GM12878 (cell line): Measurements from ENCODE around the gene DCAF15. TPM values are rescaled to one million over a fixed set of nuclear protein-coding genes. Genes with fewer than 3 reads are reported as not detected.

Experiments
- ATAC-seq: fragments of 200-7000 bp; cut with Tn5 transposase; 3 replicates; pipeline ENCODE4 v1.9.1; 2020; ENCODE audit warnings: mild to moderate bottlenecking, moderate library complexity
- BruUV-seq: library from RNA; stranded (reverse); fragments of 400-500 nt; replicated peaks from 2 replicates; lab custom pipeline; 2021; lab: Mats Ljungman, UMichigan
- CTCF ChIA-PET: fragments of 300-600 bp; sonication (Branson Sonifier 250); formaldehyde crosslinking; extraction: SDS; loops from one replicate; lab custom pipeline; 2021; ENCODE audit warnings: inconsistent platforms; lab: Yijun Ruan, JAX
- POLR2A ChIA-PET: fragments of 350-600 bp; formaldehyde crosslinking; extraction: SDS; loops from one replicate; lab custom pipeline; 2021; ENCODE audit warnings: inconsistent platforms; lab: Charles Lee
- RAD21 ChIA-PET: fragments of 300-600 bp; sonication (Branson Sonifier 250); formaldehyde crosslinking; loops from one replicate; lab custom pipeline; 2023; ENCODE audit warnings: antibody characterized with exemption; ENCODE audit not compliant: unreplicated experiment; lab: Charles Lee
- SMC1A ChIA-PET: fragments of 300-600 bp; sonication (Branson Sonifier 250); formaldehyde crosslinking; loops from one replicate; lab custom pipeline; 2023; ENCODE audit not compliant: unreplicated experiment, uncharacterized antibody; lab: Charles Lee
- DNase-seq: peaks from one replicate; pipeline ENCODE4 v3.0.0-alpha.2; 2011; ENCODE audit warnings: low read depth, low spot score
- FAIRE-seq: peaks from 3 replicates; lab custom pipeline; 2011; peaks lifted over from hg19 to GRCh38; lab: Jason Lieb, UNC
- H2AFZ ChIP-seq: 2 replicates; pipeline ENCODE4 v1.6.0; 2011; ENCODE audit warnings: low read depth, low read length, control low read depth; ENCODE audit not compliant: control insufficient read depth
- H3K27ac ChIP-seq: 2 replicates; pipeline ENCODE4 v1.5.1; 2011; ENCODE audit warnings: control low read depth; ENCODE audit not compliant: control insufficient read depth, insufficient read depth
- H3K27me3 ChIP-seq, 2 experiments: replicated peaks in 1 of 2; 2 replicates each; pipeline versions ENCODE4 v1.6.0 to v1.6.1; 2011; ENCODE audit warnings: low read length in 1 of 2; ENCODE audit not compliant: control insufficient read depth in 2 of 2, insufficient read depth in 2 of 2
- H3K36me3 ChIP-seq, 2 experiments: 2 replicates each; pipeline ENCODE4 v1.5.1; 2011; ENCODE audit warnings: low read length in 1 of 2; ENCODE audit not compliant: control insufficient read depth in 2 of 2, insufficient read depth in 2 of 2
- H3K4me1 ChIP-seq: 2 replicates; pipeline ENCODE4 v1.6.1; 2011; ENCODE audit warnings: mild to moderate bottlenecking, low read length, moderate library complexity, mixed read lengths; ENCODE audit not compliant: control insufficient read depth, insufficient read depth
- H3K4me2 ChIP-seq: 2 replicates; pipeline ENCODE4 v1.6.0; 2011; ENCODE audit warnings: control low read depth; ENCODE audit not compliant: control insufficient read depth, insufficient read depth
- H3K4me3 ChIP-seq: fragments of 200-600 bp; sonication (generic); 2 replicates; pipeline ENCODE4 v1.5.1; 2016
- H3K79me2 ChIP-seq: 2 replicates; pipeline ENCODE4 v1.6.0; 2011; ENCODE audit warnings: low read length; ENCODE audit not compliant: control insufficient read depth, insufficient read depth
- H3K9ac ChIP-seq: 2 replicates; pipeline ENCODE4 v1.8.0; 2011; ENCODE audit warnings: low read length, control low read depth, mixed read lengths; ENCODE audit not compliant: control insufficient read depth, insufficient read depth
- H3K9me3 ChIP-seq: replicated peaks from 3 replicates; pipeline ENCODE4 v1.5.1; 2011; ENCODE audit warnings: mild to moderate bottlenecking, low read length; ENCODE audit not compliant: control insufficient read depth, insufficient read depth
- H4K20me1 ChIP-seq: 2 replicates; pipeline ENCODE4 v1.6.0; 2011; ENCODE audit not compliant: control insufficient read depth, insufficient read depth
- ASH2L ChIP-seq: fragments of 300-600, 200-600 bp; sonication (generic); IDR thresholded peaks from 2 replicates; pipeline ENCODE4 v1.6.1; 2017; ENCODE audit warnings: low read depth, mild to moderate bottlenecking, borderline replicate concordance
- ATF2 ChIP-seq: IDR thresholded peaks from 2 replicates; pipeline ENCODE4 v1.6.1; 2012; ENCODE audit warnings: low read length, inconsistent platforms
- CBFB ChIP-seq: IDR thresholded peaks from 2 replicates; pipeline ENCODE4 v1.6.1; 2016; ENCODE audit warnings: antibody characterized with exemption, low read depth
- E2F8 ChIP-seq: fragments of 450-650 bp; IDR thresholded peaks from 2 replicates; pipeline ENCODE4 v1.6.1; 2018; ENCODE audit warnings: mild to moderate bottlenecking, low read depth, moderate library complexity; ENCODE audit not compliant: partially characterized antibody
- ESRRA ChIP-seq: IDR thresholded peaks from 2 replicates; pipeline ENCODE4 v1.6.1; 2012; ENCODE audit warnings: mild to moderate bottlenecking, low read length, improper control_type of control experiment
- HSF1 ChIP-seq: fragments of 150-350 bp; IDR thresholded peaks from 2 replicates; pipeline ENCODE4 v1.6.1; 2014; ENCODE audit warnings: mild to moderate bottlenecking, low read depth, low read length
- IKZF1 ChIP-seq: fragments of 450-650 bp; conservative IDR thresholded peaks from 2 replicates; pipeline ENCODE4 v1.6.1; 2017; ENCODE audit warnings: antibody characterized with exemption, mild to moderate bottlenecking
- MXI1 ChIP-seq: fragments of 150-350 bp; IDR thresholded peaks from 2 replicates; pipeline ENCODE4 v1.6.1; 2011; ENCODE audit warnings: low read depth, mild to moderate bottlenecking, inconsistent platforms, low read length, improper control_type of control experiment
- NFIC ChIP-seq: IDR thresholded peaks from 2 replicates; pipeline ENCODE4 v1.6.1; 2012; ENCODE audit warnings: low read depth, mild to moderate bottlenecking, inconsistent platforms, low read length, moderate library complexity
- NR2F1 ChIP-seq: fragments of 450-650 bp; conservative IDR thresholded peaks from 2 replicates; pipeline ENCODE4 v1.6.1; 2017; ENCODE audit warnings: mild to moderate bottlenecking
- PAX5 ChIP-seq: IDR thresholded peaks from 2 replicates; pipeline ENCODE4 v1.6.1; 2011; ENCODE audit warnings: low read depth, low read length, borderline replicate concordance
- POLR2A ChIP-seq: IDR thresholded peaks from 2 replicates; pipeline ENCODE4 v1.6.1; 2011; ENCODE audit warnings: low read depth, mild to moderate bottlenecking, low read length
- SIN3A ChIP-seq: IDR thresholded peaks from 2 replicates; pipeline ENCODE4 v1.6.1; 2012; ENCODE audit warnings: low read depth, low read length, improper control_type of control experiment
- SMARCA5 ChIP-seq: fragments of 450-650 bp; IDR thresholded peaks from 2 replicates; pipeline ENCODE4 v1.6.1; 2017; ENCODE audit warnings: mild to moderate bottlenecking
- STAT1 ChIP-seq: fragments of 450-650 bp; conservative IDR thresholded peaks from 2 replicates; pipeline ENCODE4 v1.6.1; 2014; ENCODE audit warnings: antibody characterized with exemption, mild to moderate bottlenecking
- SUPT20H ChIP-seq: IDR thresholded peaks from 2 replicates; pipeline ENCODE4 v1.6.1; 2011; ENCODE audit warnings: low read depth, mild to moderate bottlenecking, low read length, moderate library complexity, borderline replicate concordance; ENCODE audit not compliant: control insufficient read depth
- WGBS: methylation state at CpG from one replicate; pipeline ENCODE4 v1.1.6; 2016; ENCODE audit warnings: low lambda C conversion rate; ENCODE audit not compliant: insufficient replicate concordance, insufficient coverage; ENCODE audit errors: missing lambda C conversion rate; 5-methylcytosine and 5-hydroxymethylcytosine counted together
- in situ Hi-C: fragments of 300-500 bp; cut with MboI; formaldehyde crosslinking; loops from 9 replicates; pipeline ENCODE4 v1.14.3; 2018; ENCODE audit warnings: mixed read lengths
- intact Hi-C: fragments of 100-400 bp; cut with micrococcal nuclease; formaldehyde crosslinking; loops from one replicate; pipeline ENCODE4 v1.14.2; 2022; ENCODE audit not compliant: unreplicated experiment
- polyA plus RNA-seq, 11 experiments: library from polyadenylated mRNA; depleted of rRNA in 4 of 11; unstranded in 6 of 11; stranded (reverse) in 5 of 11; fragments of >200 nt; fragmentation: Nextera tagmentation in 4 of 11; fragmentation: Illumina TruSeq in 1 of 11; extraction: Ambion mirVana in 4 of 11; extraction: Trizol in 1 of 11; gene quantifications; 1 replicate in 1 of 11; 2 replicates in 10 of 11; pipeline versions ENCODE4 v1.2.1 to v1.2.3, GENCODE V29; 2011 to 2016; ENCODE audit warnings: inconsistent platforms in 2 of 11, missing spikeins in 2 of 11, low read depth in 1 of 11
- total RNA-seq, 4 experiments: library from RNA; depleted of rRNA in 3 of 4; stranded (reverse); fragments of >200 nt in 3 of 4; fragmentation: Illumina TruSeq in 1 of 4; extraction: Trizol in 1 of 4; gene quantifications; 2 replicates each; pipeline versions ENCODE4 v1.2.1 to v1.2.3, GENCODE V29; 2013 to 2021

Gene DCAF15
- total and polyA plus RNA-seq, 10 of the 15 experiments (the other 5 are each of a cell fraction or from before 2014, with no cell fraction given), result 0.16 to 63.4 (median 26.6) TPM

- TF ChIP-seq ATF2, result no peak
- no peak for TF ChIP-seq E2F8
- TF ChIP-seq IKZF1, result no peak
- no peak for TF ChIP-seq POLR2A
- TF ChIP-seq SMARCA5, result no peak
- TF ChIP-seq ASH2L, result no peak
- no peak for TF ChIP-seq CBFB
- no peak for TF ChIP-seq ESRRA
- no peak for TF ChIP-seq NR2F1
- TF ChIP-seq STAT1, result no peak
Observed at GRCh38 chr19:13914777-13915176, 37.5 kb upstream of the DCAF15 start (continued).

GRCh38 chr19:13917888-13918406 is 34.4 kb upstream of the DCAF15 start:
- DNase-seq, result no peak
- ChIA-PET RAD21 (no interaction called here), CTCF (no interaction called here), SMC1A (no interaction called here), POLR2A (no interaction called here)
- no peak for ATAC-seq
- Histone ChIP-seq H3K79me2 (no peaks in the 10 kb centered on the region), H3K27ac (no peak overlapping the region), H3K9me3 (peaks cover 7% of the 10 kb centered on the region), H3K4me1 (no peaks in the 10 kb centered on the region), H4K20me1 (no peaks in the 10 kb centered on the region), H3K4me2 (no peak overlapping the region), H3K4me3 (no peak overlapping the region), H3K27me3 (no peaks in the 10 kb centered on the region), H3K9ac (no peak overlapping the region), H2AFZ (no peak overlapping the region), H3K36me3 (peaks cover 6 to 14% of the 10 kb centered on the region in 2 experiments; a peak in 3 of 4 replicates)
- 90% methylated on average over 14 of the region's 14 CpGs for WGBS
- BruUV-seq, result no TSS peak
- TF ChIP-seq HSF1, result no peak
- TF ChIP-seq MXI1, result no peak
- TF ChIP-seq PAX5, result no peak
- no peak for TF ChIP-seq NFIC
- no peak for TF ChIP-seq SIN3A
- no peak for TF ChIP-seq SUPT20H
- intact Hi-C loops (no loop called here), in situ Hi-C loops (no loop called here)
- no peak for FAIRE-seq
